Measurements from ENCODE around the gene PCNT. TPM values are rescaled to one million over a fixed set of nuclear protein-coding genes. Genes with fewer than 3 reads are reported as not detected.
"Not testable (repeated sequence)": the region's sequence is repeated elsewhere in the genome, so short reads cannot be mapped to it uniquely, and the experiment has no call there.

PCNT gene
- total RNA-seq, 1 donor from 2014 or later: 58.4 TPM

- H3K27me3 Mint-ChIP-seq (ENCODE audit: insufficient read depth); intact Hi-C loops (cut with micrococcal nuclease); H3K9me3 Mint-ChIP-seq; H3K27ac Mint-ChIP-seq; H3K4me1 Mint-ChIP-seq (ENCODE audit: low read depth); H3K4me3 Mint-ChIP-seq; DNase-seq (ENCODE audit: low spot score): not testable (repeated sequence)
- peaks cover 18% of the 10 kb centered on the region for H3K36me3 Mint-ChIP-seq (ENCODE audit: low read depth)
Observed at GRCh38 chr21:46403234-46403811, 79.4 kb downstream of the PCNT start.

- no peaks in the 10 kb centered on the region for H3K9me3 Mint-ChIP-seq
- H3K27ac Mint-ChIP-seq: no peak overlapping the region
- peaks cover 17% of the 10 kb centered on the region for H3K36me3 Mint-ChIP-seq (ENCODE audit: low read depth)
- no peak for DNase-seq (ENCODE audit: low spot score)
- intact Hi-C loops (cut with micrococcal nuclease): no loop called here
- no peaks in the 10 kb centered on the region for H3K27me3 Mint-ChIP-seq (ENCODE audit: insufficient read depth)
- no peak overlapping the region for H3K4me3 Mint-ChIP-seq
- no peaks in the 10 kb centered on the region for H3K4me1 Mint-ChIP-seq (ENCODE audit: low read depth)
Observed at GRCh38 chr21:46404306-46404705, 80.3 kb downstream of the PCNT start.

- Mint-ChIP-seq H3K4me1 (ENCODE audit: low read depth) (no peaks in the 10 kb centered on the region), H3K36me3 (ENCODE audit: low read depth) (peaks cover 12% of the 10 kb centered on the region), H3K27me3 (ENCODE audit: insufficient read depth) (no peaks in the 10 kb centered on the region), H3K9me3 (no peaks in the 10 kb centered on the region), H3K27ac (no peak overlapping the region), H3K4me3 (no peak overlapping the region)
- no peak for DNase-seq (ENCODE audit: low spot score)
- intact Hi-C loops (cut with micrococcal nuclease): no loop called here
Observed at GRCh38 chr21:46406001-46406400, 82.0 kb downstream of the PCNT start.

GRCh38 chr21:46409641-46410406 is 85.9 kb downstream of the PCNT start:
- Mint-ChIP-seq H3K4me3 (no peak overlapping the region), H3K36me3 (ENCODE audit: low read depth) (peaks cover 2% of the 10 kb centered on the region), H3K27ac (no peak overlapping the region), H3K9me3 (no peaks in the 10 kb centered on the region), H3K27me3 (ENCODE audit: insufficient read depth) (no peaks in the 10 kb centered on the region), H3K4me1 (ENCODE audit: low read depth) (no peaks in the 10 kb centered on the region)
- intact Hi-C loops (cut with micrococcal nuclease): no loop called here
- no peak for DNase-seq (ENCODE audit: low spot score)

GRCh38 chr21:46410516-46410915 is 86.6 kb downstream of the PCNT start:
- Mint-ChIP-seq H3K4me1 (ENCODE audit: low read depth) (no peaks in the 10 kb centered on the region), H3K9me3 (no peaks in the 10 kb centered on the region), H3K27me3 (ENCODE audit: insufficient read depth) (no peaks in the 10 kb centered on the region), H3K27ac (no peak overlapping the region), H3K36me3 (ENCODE audit: low read depth) (peaks cover 2% of the 10 kb centered on the region), H3K4me3 (no peak overlapping the region)
- DNase-seq (ENCODE audit: low spot score): no peak
- intact Hi-C loops (cut with micrococcal nuclease): no loop called here

GRCh38 chr21:46411236-46411635 is 87.3 kb downstream of the PCNT start:
- intact Hi-C loops (cut with micrococcal nuclease): no loop called here
- Mint-ChIP-seq H3K36me3 (ENCODE audit: low read depth) (peaks cover 8% of the 10 kb centered on the region), H3K27me3 (ENCODE audit: insufficient read depth) (no peaks in the 10 kb centered on the region), H3K27ac (no peak overlapping the region), H3K4me1 (ENCODE audit: low read depth) (no peaks in the 10 kb centered on the region), H3K9me3 (no peaks in the 10 kb centered on the region), H3K4me3 (no peak overlapping the region)
- DNase-seq (ENCODE audit: low spot score): no peak

- H3K4me3 Mint-ChIP-seq: no peak overlapping the region
- intact Hi-C loops (cut with micrococcal nuclease): no loop called here
- no peaks in the 10 kb centered on the region for H3K27me3 Mint-ChIP-seq (ENCODE audit: insufficient read depth)
- no peaks in the 10 kb centered on the region for H3K4me1 Mint-ChIP-seq (ENCODE audit: low read depth)
- peaks cover 10% of the 10 kb centered on the region for H3K36me3 Mint-ChIP-seq (ENCODE audit: low read depth)
- DNase-seq (ENCODE audit: low spot score): no peak
- no peak overlapping the region for H3K27ac Mint-ChIP-seq
- H3K9me3 Mint-ChIP-seq: no peaks in the 10 kb centered on the region
Observed at GRCh38 chr21:46411691-46412090, 87.7 kb downstream of the PCNT start.

GRCh38 chr21:46412521-46413364 is 88.8 kb downstream of the PCNT start:
- DNase-seq (ENCODE audit: low spot score): no peak
- no peaks in the 10 kb centered on the region for H3K27me3 Mint-ChIP-seq (ENCODE audit: insufficient read depth)
- H3K36me3 Mint-ChIP-seq (ENCODE audit: low read depth): peaks cover 10% of the 10 kb centered on the region
- no peaks in the 10 kb centered on the region for H3K4me1 Mint-ChIP-seq (ENCODE audit: low read depth)
- intact Hi-C loops (cut with micrococcal nuclease): no loop called here
- H3K9me3 Mint-ChIP-seq: no peaks in the 10 kb centered on the region
- no peak overlapping the region for H3K4me3 Mint-ChIP-seq
- no peak overlapping the region for H3K27ac Mint-ChIP-seq

- Mint-ChIP-seq H3K9me3 (no peaks in the 10 kb centered on the region), H3K4me3 (no peak overlapping the region), H3K4me1 (ENCODE audit: low read depth) (no peaks in the 10 kb centered on the region), H3K27me3 (ENCODE audit: insufficient read depth) (no peaks in the 10 kb centered on the region), H3K36me3 (ENCODE audit: low read depth) (peaks cover 11% of the 10 kb centered on the region), H3K27ac (no peak overlapping the region)
- no peak for DNase-seq (ENCODE audit: low spot score)
- intact Hi-C loops (cut with micrococcal nuclease): no loop called here
Observed at GRCh38 chr21:46413365-46413696, 89.4 kb downstream of the PCNT start.

- Mint-ChIP-seq H3K27me3 (ENCODE audit: insufficient read depth) (no peaks in the 10 kb centered on the region), H3K4me1 (ENCODE audit: low read depth) (no peaks in the 10 kb centered on the region), H3K4me3 (no peak overlapping the region), H3K9me3 (no peaks in the 10 kb centered on the region), H3K36me3 (ENCODE audit: low read depth) (peaks cover 18% of the 10 kb centered on the region), H3K27ac (no peak overlapping the region)
- no peak for DNase-seq (ENCODE audit: low spot score)
- intact Hi-C loops (cut with micrococcal nuclease): no loop called here
Observed at GRCh38 chr21:46414965-46415275, 91.0 kb downstream of the PCNT start.

GRCh38 chr21:46416551-46416950 is 92.6 kb downstream of the PCNT start:
- intact Hi-C loops (cut with micrococcal nuclease): no loop called here
- Mint-ChIP-seq H3K4me1 (ENCODE audit: low read depth) (no peaks in the 10 kb centered on the region), H3K36me3 (ENCODE audit: low read depth) (peaks cover 18% of the 10 kb centered on the region), H3K9me3 (no peaks in the 10 kb centered on the region), H3K27me3 (ENCODE audit: insufficient read depth) (no peaks in the 10 kb centered on the region), H3K4me3 (no peak overlapping the region), H3K27ac (no peak overlapping the region)
- DNase-seq (ENCODE audit: low spot score): no peak

GRCh38 chr21:46418265-46418946 is 94.5 kb downstream of the PCNT start:
- no peaks in the 10 kb centered on the region for H3K27me3 Mint-ChIP-seq (ENCODE audit: insufficient read depth)
- peaks cover 18% of the 10 kb centered on the region for H3K36me3 Mint-ChIP-seq (ENCODE audit: low read depth)
- H3K27ac Mint-ChIP-seq: no peak overlapping the region
- DNase-seq (ENCODE audit: low spot score): no peak
- H3K4me3 Mint-ChIP-seq: no peak overlapping the region
- H3K9me3 Mint-ChIP-seq: no peaks in the 10 kb centered on the region
- H3K4me1 Mint-ChIP-seq (ENCODE audit: low read depth): no peaks in the 10 kb centered on the region
- intact Hi-C loops (cut with micrococcal nuclease): no loop called here

Data from activated T-helper 1 cell treated with anti-CD3 and anti-CD28 coated beads, Interleukin-12 subunit alpha, Interleukin-12 subunit beta, Interleukin-2, Interleukin-4 antibody, amounts not matched to agents 30 ng/mL and 10 ng/mL and 1 ng/mL, durations not matched to agents 14 hours and 24 hours and 36 hours (primary cell).